Colonic mucosa (tissue), 4 donors: ENCODE data around the gene PIK3C2A. TPM values are rescaled to one million over a fixed set of nuclear protein-coding genes. Genes with fewer than 3 reads are reported as not detected.

Source experiments
- DNase-seq: peaks from one replicate; pipeline ENCODE4 v3.0.0-alpha.2; 2020
- H3K27ac ChIP-seq: fragments of 200-600 bp; one replicate; pipeline ENCODE4 v1.8.0; 2021
- H3K27me3 ChIP-seq: fragments of 200-600 bp; one replicate; pipeline ENCODE4 v1.8.0; 2021
- H3K36me3 ChIP-seq: fragments of 200-600 bp; one replicate; pipeline ENCODE4 v1.8.0; 2021
- H3K4me1 ChIP-seq: fragments of 200-600 bp; one replicate; pipeline ENCODE4 v1.8.0; 2021; ENCODE audit warnings: mild to moderate bottlenecking
- H3K4me3 ChIP-seq: fragments of 200-600 bp; one replicate; pipeline ENCODE4 v1.8.0; 2021
- H3K9ac ChIP-seq, 2 donors: one replicate each; pipeline ENCODE4 v1.7.0; 2013; ENCODE audit warnings: control low read depth in 2 of 2, low read depth in 2 of 2, low read length in 2 of 2
- H3K9me3 ChIP-seq: fragments of 200-600 bp; one replicate; pipeline ENCODE4 v1.8.0; 2021
- intact Hi-C: fragments of 100-400 bp; cut with DNase I; formaldehyde crosslinking; loops from one replicate; pipeline ENCODE4 v1.14.1; 2022
- total RNA-seq, 2 donors: library from RNA; stranded (reverse); fragmentation: NEBNext Ultra II Directional in 1 of 2; extraction: Animal tissue kit (Norgen Biotek cat#: 25700) in 1 of 2; gene quantifications; one replicate each; pipeline ENCODE4 v1.2.1, GENCODE V29; 2021
- TF ChIP-seq, protein P1 (sequence below): fragments of 200-600 bp; IDR thresholded peaks from one replicate; pipeline ENCODE4 v1.8.0; 2022; ENCODE audit warnings: antibody characterized with exemption, mild to moderate bottlenecking
- donor health status: healthy.
- donor health status: DM: no; HTN: no; CAD: no.
- donor health status: DM: no; HTN: no; CAD: no.

PIK3C2A gene
- total RNA-seq, 2 donors from 2014 or later: 41.3 to 68.9 TPM

- Histone ChIP-seq H3K4me1 (no peaks in the 10 kb centered on the region), H3K4me3 (no peak overlapping the region), H3K36me3 (no peaks in the 10 kb centered on the region), H3K9ac (no peak overlapping the region), H3K27me3 (no peaks in the 10 kb centered on the region), H3K9me3 (no peaks in the 10 kb centered on the region), H3K27ac (no peak overlapping the region)
- intact Hi-C loops: no loop called here
- TF ChIP-seq, protein P1, sequence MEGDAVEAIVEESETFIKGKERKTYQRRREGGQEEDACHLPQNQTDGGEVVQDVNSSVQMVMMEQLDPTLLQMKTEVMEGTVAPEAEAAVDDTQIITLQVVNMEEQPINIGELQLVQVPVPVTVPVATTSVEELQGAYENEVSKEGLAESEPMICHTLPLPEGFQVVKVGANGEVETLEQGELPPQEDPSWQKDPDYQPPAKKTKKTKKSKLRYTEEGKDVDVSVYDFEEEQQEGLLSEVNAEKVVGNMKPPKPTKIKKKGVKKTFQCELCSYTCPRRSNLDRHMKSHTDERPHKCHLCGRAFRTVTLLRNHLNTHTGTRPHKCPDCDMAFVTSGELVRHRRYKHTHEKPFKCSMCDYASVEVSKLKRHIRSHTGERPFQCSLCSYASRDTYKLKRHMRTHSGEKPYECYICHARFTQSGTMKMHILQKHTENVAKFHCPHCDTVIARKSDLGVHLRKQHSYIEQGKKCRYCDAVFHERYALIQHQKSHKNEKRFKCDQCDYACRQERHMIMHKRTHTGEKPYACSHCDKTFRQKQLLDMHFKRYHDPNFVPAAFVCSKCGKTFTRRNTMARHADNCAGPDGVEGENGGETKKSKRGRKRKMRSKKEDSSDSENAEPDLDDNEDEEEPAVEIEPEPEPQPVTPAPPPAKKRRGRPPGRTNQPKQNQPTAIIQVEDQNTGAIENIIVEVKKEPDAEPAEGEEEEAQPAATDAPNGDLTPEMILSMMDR: no peak
- DNase-seq: no peak
These were observed 14.2 kb upstream of the PIK3C2A start for GRCh38 chr11:17221968-17222367.

DNA sequence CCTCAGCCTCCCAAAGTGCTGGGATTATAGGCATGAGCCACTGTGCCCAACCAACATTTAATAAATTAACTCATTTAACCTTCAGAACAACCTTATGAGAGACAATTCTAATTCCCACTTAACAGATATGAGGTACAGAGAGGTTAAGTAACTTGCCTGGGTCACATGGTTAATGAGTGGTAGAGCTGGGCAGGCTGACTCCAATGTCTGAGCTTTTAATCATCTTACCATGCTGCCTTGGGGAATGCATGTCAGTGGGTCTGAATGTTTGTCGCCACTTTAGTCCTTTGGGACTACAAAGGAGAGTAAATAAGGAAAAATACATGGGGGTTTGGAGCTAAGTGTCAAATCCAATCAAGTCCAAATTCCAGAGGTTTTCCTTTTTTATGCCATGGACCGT is 11.2 kb upstream of the PIK3C2A start:
- no peak overlapping the region for H3K27ac ChIP-seq
- H3K4me1 ChIP-seq: no peaks in the 10 kb centered on the region
- no peak overlapping the region for H3K9ac ChIP-seq
- no peak for DNase-seq
- TF ChIP-seq, protein P1: no peak
- intact Hi-C loops: no loop called here
- no peak overlapping the region for H3K4me3 ChIP-seq
- no peaks in the 10 kb centered on the region for H3K36me3 ChIP-seq
- no peaks in the 10 kb centered on the region for H3K27me3 ChIP-seq
- no peaks in the 10 kb centered on the region for H3K9me3 ChIP-seq

DNA sequence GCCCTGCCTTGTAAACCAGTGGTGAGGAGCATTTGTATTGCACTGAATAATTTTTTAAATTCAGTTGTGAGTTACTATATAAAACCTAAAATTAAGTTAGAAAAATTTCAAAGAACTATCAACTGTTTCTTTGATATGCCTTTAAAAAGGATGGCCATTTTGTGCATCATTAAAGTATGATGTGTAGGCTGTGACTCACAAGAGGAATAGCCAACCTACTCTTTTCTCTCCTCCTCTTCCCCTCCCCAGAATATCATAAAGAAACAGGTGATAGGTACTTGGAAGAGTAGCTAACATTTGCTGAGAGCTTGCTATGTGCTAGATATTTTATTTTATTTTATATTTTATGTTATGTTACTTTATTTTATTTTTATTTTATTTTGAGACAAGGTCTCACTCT is 10.6 kb upstream of the PIK3C2A start:
- no peak overlapping the region for H3K9ac ChIP-seq
- no peaks in the 10 kb centered on the region for H3K4me1 ChIP-seq
- H3K36me3 ChIP-seq: no peaks in the 10 kb centered on the region
- no peak overlapping the region for H3K4me3 ChIP-seq
- intact Hi-C loops: no loop called here
- H3K27me3 ChIP-seq: no peaks in the 10 kb centered on the region
- no peaks in the 10 kb centered on the region for H3K9me3 ChIP-seq
- TF ChIP-seq, protein P1: no peak
- no peak for DNase-seq
- H3K27ac ChIP-seq: no peak overlapping the region

- Histone ChIP-seq H3K4me1 (no peaks in the 10 kb centered on the region), H3K4me3 (no peak overlapping the region), H3K9me3 (no peaks in the 10 kb centered on the region), H3K36me3 (no peaks in the 10 kb centered on the region), H3K27ac (no peak overlapping the region), H3K27me3 (no peaks in the 10 kb centered on the region), H3K9ac (no peak overlapping the region)
- TF ChIP-seq, protein P1: no peak
- intact Hi-C loops: no loop called here
- no peak for DNase-seq
These were observed 9.6 kb upstream of the PIK3C2A start for GRCh38 chr11:17217401-17217800.

DNA sequence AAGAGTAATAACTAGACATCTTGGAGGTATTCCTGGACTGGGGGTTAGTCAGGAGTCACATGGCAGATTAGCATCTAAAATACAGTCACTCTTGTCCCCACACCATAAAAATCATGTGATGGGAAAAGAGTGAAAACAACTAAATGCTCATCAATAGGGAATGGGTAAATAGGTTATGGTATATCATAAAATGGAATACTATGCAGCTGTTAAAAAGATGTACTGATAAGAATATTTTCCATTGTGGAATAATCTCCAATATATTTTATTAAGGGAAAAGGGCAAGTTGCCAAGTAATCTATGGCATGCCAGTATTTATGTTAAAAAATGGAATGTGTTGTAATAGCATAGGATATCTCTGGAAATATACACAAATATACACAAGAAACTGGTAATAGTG is 6.6 kb upstream of the PIK3C2A start:
- H3K9ac ChIP-seq: no peak overlapping the region
- no peaks in the 10 kb centered on the region for H3K36me3 ChIP-seq
- no peaks in the 10 kb centered on the region for H3K9me3 ChIP-seq
- H3K27me3 ChIP-seq: no peaks in the 10 kb centered on the region
- intact Hi-C loops: no loop called here
- no peak for DNase-seq
- H3K27ac ChIP-seq: no peak overlapping the region
- TF ChIP-seq, protein P1: no peak
- H3K4me1 ChIP-seq: no peaks in the 10 kb centered on the region
- H3K4me3 ChIP-seq: no peak overlapping the region

DNA sequence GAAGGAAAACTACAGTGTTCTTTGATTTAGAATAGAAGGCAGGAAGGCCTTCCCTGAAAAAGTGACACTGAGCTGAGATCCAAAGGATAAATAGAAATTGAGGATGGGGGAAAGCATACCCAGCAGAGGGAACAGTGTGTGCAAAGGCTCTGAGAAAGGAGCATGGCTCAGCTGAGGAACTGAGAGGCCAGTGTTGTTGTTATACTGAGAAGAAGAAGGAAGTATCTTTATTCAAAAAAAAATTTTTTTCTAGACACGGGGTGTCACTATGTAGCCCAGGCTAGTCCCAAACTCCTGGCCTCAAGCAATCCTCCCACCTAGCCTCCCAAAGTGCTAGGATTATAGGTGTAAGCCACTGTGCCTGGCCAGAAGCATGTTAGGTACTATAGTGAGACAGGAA is 3.5 kb upstream of the PIK3C2A start:
- no peak overlapping the region for H3K4me3 ChIP-seq
- intact Hi-C loops: no loop called here
- DNase-seq: no peak
- H3K9ac ChIP-seq: no peak overlapping the region
- H3K4me1 ChIP-seq: peaks cover 6% of the 10 kb centered on the region
- TF ChIP-seq, protein P1: no peak
- H3K36me3 ChIP-seq: no peaks in the 10 kb centered on the region
- no peak overlapping the region for H3K27ac ChIP-seq
- no peaks in the 10 kb centered on the region for H3K27me3 ChIP-seq
- H3K9me3 ChIP-seq: no peaks in the 10 kb centered on the region
